Muscle of back (tissue), 11 donors: ENCODE results near the gene PSMB8. TPM values are rescaled to one million over a fixed set of nuclear protein-coding genes. Genes with fewer than 3 reads are reported as not detected.

Experiments used
- DNase-seq, 3 donors: peaks; one replicate each; pipeline versions ENCODE4 v3.0.0 to v3.0.0-alpha.2; 2013
- polyA plus RNA-seq, 10 donors: library from polyadenylated mRNA; unstranded; fragments of 120-200 nt; gene quantifications; one replicate each; pipeline ENCODE4 v1.2.1, GENCODE V29; 2013; ENCODE audit not compliant: insufficient read length in 10 of 10

PSMB8 gene
- polyA plus RNA-seq, 10 donors: 12.0 to 20.3 (median 14.7) TPM

DNA sequence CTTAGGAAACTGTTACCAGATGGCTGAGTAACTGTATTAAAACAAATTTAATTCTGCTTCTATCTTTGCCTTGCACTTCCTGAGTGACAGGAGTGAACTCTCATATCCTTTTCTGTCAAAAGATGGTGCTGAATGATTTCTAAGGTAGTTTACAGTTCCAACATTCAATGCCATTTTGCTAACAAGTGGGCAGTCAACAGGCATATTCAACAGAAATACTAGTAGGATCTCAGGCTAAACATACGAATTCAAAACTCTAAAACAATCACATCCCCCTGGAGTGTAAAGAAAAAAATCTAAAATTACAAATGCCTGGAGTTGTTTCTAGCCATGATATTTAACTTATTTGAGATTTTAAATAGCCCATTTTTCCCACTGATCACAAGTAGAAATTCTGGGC is 16.8 kb upstream of the PSMB8 start:
- no peak for DNase-seq

DNA sequence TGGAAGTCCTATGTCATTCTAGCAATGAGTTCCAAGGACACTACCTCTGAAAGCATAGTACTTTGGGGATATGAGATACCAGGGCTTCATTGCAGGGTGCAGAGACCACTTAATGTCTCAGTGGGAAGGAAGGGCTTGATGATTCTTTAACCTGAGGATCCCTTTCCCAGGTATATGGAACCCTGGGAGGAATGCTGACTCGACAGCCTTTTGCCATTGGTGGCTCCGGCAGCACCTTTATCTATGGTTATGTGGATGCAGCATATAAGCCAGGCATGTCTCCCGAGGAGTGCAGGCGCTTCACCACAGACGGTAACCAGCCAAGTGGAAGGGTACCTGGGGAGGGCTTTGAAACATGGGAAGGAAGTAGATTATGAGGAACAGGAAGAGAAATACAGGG is 14.3 kb upstream of the PSMB8 start:
- no peak for DNase-seq

DNA sequence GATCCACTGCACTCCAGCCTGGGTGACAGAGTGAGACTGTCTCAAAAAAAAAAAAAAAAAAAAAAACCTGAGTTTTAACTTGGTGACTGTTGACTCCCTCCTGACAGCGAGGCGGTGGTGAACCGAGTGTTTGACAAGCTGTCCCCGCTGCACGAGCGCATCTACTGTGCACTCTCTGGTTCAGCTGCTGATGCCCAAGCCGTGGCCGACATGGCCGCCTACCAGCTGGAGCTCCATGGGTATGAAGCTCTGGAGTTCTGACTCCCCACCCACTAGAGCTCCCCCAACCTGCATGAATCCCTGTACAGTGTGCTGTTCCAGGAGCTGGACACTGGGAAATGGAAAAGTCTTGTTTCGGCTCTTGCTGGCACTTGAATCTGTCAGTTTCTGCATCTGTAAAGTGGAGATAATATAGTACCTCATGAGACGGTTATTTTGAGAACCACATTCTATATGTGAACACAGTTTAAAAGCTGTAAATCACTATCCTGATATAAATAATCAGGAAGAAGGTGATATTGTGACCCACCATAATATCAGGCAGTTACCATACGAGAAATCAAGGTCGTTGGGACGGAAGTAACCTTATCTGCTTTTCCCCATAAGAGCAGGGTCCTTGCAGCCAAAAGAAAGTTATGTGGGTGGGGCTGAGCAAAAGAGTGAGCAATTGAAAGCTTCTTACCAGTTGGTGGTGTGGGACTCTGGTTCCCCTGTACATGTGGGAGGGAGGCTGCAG is 13.5 kb upstream of the PSMB8 start:
- no peak for DNase-seq

DNA sequence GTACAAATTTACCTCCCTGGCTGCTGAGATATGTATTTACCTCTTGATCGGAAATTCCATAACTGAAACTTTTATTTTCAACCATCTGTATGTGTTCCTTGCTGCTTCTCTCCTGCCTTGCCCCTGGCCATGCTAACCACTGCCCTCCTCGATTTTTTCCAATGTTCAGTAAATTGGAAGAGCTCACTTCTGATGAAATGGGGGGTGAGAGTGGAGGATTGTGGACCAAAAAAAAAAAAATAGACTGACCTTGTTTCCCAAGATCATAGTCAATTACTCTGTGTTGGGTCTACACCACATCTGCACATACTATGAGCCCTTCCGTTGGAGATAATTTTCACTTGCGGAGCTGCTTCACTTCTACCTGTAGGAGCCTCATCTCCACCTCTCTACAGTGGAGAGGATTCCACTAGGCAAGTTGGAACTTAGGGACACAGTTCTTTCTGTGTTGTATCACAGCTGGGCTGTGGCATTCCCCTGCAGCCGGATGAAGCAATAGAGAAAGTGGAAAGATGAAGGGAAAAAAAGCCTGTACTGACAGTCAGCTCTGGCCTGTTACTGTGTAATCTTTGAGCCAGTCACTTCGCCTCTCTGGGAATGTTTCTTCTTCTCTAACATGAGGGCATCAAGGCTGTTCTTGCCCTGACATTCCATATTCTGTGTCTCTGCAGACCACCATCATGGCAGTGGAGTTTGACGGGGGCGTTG is 11.8 kb upstream of the PSMB8 start:
- no peak for DNase-seq

DNA sequence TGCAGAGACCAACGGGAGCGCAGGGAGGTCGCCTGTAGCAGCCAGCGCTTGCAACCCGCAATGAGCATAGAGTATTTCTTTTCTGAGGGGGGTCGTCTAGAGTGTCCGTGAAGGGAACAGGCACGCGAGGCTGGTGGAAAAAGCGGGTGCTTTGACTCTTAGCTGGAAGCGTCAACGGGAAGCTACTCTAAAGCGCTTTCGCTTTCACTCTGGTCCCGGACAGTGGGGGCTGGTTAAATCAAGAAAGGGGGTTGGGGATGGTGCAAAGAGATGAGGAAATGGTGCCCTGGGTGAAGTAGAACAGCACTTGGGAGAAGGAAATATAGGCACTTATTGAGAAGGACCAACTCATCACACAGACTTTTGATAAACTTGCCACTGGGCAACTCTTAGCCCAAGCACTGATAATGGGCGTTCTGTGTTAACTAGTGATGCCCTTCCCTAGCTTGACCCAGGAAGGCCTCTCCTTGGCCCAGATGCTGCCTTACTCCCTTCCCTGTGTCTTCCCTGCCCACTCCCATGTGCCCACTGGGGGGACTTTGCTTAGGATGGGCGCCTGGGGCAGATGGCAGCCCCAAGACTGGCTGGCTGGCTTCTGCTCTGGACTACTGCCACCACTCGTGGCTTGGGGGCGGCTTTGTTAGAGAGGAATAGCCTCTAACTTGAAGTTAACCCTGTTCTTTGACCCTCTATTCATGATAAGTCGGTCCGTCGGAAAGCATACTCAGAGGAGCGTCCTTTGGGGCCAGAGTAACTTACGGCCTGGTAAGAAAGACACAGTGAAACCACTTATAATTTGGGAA is 10.7 kb upstream of the PSMB8 start:
- peak in 2 of 3 donors; percentile 19 to 41 for DNase-seq

DNA sequence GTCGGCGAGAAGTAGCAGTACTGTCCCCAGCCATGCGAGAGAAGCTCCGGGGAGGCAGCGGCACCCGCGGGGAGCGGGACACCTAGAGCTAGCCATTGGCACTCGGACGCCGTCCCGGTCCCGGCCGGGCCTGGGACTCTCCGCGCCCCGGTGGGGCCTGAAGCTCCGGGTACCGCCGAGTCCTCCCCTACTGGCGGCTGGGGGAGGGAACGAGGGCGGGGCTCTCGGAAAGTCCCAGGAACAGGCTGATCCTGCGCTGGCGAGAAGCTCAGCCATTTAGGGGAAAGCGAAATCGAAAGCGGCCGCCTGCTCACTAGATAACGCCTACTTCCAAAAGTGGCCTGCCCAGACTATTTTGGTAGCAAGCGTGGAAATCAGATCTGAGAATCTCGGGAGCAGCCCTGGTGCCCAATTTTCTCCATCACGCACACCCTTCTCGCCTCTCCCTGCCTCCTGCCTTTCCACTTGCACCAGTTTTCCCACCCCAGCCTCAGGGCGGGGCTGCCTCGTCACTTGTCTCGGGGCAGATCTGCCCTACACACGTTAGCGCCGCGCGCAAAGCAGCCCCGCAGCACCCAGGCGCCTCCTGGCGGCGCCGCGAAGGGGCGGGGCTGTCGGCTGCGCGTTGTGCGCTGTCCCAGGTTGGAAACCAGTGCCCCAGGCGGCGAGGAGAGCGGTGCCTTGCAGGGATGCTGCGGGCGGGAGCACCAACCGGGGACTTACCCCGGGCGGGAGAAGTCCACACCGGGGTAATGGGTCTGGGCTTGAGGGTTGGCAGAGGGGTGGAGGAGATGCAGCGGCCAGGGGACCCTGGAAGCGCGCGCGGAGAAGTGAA is 9.9 kb upstream of the PSMB8 start, which contains the start of the genes PSMB9 and TAP1:
Gene PSMB9 (plus strand): TSS at position 652 of the 835 bp plus-strand sequence. CDS start 38 bp downstream, at position 690.
Gene TAP1 (minus strand): TSS at position 164 of the 835 bp plus-strand sequence. CDS start 68 bp downstream, at position 96.
- DNase-seq: peak; percentile 92 to 98 (median 95)

DNA sequence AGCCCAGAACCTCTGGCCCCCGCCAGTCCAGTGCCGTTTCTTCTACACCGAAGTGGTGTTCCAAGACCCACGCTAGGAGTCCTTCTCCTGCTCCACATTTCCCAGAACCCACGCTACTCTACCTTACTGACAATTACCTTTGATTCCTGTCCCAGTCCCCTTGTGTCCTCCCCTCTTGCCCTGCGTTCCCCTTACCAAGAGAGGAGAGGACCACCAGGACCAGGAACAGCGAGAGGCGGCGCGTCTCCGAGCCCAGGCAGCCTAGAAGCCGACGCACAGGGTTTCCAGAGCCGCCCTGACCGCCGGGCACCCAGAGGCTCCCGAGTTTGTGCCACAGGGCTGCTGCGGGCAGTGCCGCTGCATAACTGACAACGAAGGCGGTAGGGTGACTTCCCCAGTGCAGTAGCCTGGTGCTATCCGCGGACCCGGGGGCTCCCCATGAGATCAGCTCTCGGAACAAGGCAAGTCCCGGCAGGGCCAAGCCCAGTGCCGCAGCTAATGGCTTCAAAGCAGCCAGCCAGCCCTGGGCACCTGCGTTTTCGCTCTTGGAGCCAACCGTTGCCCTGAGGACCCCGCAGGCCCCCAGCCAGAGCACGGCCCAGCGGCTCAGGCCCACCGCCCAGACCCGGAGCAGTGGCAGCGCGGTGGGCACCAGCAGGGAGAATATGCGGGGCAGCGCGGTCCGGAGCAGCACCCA is 9.1 kb upstream of the PSMB8 start:
- peak in 2 of 3 donors; percentile 41 to 61 for DNase-seq

DNA sequence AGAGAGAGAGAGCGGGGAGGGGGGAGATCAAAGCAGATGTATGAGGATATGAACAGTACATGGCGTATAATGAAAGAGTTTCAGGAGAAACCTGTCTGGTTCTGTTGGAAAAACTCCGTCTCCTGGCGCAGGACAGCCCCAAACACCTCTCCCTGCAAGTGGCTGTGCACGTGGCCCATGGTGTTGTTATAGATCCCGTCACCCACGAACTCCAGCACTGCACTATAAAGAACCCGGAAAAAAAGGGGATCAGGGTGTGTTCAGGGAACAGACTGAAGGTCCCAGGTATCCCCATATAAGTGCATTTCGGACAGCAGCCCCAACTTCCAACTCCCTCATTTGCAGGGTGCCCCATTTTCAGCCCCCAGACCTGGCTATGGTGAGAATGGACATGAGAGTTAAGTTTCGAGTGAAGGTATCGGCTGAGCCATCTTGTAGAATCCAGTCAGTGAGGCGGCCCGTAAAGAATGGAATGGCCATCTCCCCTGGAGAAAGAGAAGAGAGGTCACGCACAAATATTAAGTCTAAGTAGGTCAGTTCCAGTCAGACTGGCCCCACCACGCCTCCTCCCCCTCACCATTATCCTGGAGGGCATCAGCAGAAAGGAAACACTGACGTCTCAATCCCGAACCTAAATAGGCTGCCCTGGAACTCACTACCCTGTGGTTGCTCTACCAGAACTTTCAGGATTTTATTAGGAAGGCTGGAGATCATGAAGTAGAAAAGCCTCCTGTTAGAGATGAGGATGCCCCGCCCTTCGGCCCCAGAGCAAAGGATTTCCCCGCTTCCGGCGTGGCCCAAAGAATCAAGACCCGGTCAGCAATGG is 8.4 kb upstream of the PSMB8 start:
- no peak for DNase-seq

DNA sequence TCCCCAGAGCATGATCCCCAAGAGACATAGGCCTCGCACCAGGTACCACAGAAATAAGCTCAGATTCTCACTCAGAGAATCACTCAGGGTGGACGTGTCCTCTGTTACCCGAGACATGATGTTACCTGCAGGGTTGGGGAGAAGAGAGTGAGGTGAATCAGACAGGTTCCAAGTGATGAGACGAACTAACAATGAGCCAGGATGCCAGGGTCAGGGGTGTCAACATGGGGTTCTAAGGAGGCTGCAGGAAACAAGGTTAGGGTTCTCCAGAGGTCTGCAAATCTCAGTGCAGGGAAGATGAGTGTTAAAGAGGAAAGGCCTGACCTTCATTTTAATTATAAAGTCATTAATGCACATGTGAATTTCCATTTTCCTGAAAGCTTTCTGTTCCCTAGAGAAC is 7.2 kb upstream of the PSMB8 start:
- no peak for DNase-seq

DNA sequence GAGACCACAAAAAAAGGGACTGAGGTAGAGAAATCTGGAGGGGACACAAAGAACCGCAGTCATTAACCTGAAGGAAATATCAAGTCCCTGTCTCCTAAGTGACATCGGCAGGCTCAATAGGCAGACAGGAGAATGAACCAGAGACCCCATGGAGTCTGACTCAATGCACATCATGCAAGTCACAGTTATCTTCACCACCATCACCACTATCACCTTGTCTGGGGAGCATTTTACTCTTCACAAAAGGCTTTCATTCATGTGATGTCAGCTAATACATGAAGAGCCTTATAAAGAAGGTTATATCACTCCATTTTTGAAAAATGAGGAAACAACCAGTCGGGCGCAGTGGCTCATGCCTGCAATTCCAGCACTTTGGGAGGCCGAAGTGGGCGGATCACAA is 5.3 kb upstream of the PSMB8 start:
- no peak for DNase-seq

DNA sequence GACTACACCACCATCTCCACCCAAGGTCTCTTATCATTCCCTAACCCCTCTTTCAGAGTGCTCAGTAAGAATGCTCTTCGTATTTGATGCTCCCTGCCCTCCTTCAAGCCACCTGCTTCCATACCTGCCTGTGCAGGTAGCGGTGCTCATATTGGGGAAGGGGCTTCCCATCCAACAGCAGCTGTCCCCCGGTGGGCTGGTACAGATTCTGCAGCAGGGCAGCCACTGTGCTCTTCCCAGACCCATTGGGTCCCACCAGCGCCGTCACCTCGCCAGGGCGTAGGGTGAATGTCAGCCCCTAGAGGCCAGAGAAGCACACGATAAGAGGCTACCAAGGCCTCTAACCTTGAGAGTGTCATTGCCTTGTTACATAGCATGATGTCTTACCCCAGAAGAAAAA is 3.9 kb upstream of the PSMB8 start:
- no peak for DNase-seq

DNA sequence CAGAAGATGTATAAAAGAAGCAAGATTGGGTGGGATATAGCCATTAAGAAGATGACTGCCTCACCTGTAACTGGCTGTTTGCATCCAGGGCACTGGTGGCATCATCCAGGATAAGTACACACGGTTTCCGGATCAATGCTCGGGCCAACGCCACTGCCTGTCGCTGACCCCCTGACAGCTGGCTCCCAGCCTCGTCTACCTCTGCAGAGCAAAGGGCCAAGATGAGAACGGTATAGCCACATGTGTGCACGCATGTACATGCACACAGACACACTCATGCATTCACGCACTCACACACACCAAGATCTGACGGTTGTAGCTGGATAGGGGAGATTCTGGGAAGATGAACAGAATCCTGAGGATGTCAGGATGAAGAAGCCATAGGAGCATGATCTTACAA is 3.2 kb upstream of the PSMB8 start:
- DNase-seq: no peak

DNA sequence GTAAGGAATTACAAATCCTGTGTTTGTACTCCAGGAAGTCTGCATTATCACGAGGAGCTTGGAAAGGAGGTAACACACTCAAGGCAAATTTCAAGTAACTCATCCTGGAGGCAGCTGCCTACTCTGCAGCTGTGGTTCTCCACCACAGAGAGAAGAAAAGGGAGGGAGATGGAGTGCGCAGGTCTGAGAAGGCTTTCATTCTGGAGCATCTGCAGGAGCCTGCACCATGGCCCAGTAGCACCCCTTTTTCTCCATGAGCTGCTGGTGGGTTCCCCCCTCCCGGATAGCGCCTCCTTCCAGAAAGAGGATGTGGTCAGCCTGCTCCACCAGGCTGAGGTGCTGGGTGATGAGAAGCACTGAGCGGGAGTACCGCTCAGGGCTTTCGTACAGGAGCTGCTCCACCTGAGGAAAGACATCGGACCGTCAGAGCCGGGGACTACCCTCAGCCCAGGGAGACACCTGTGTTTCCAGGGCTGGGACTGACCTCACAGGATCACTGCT is 1.6 kb upstream of the PSMB8 start:
- peak in 1 of 3 donors; percentile 15 for DNase-seq

DNA sequence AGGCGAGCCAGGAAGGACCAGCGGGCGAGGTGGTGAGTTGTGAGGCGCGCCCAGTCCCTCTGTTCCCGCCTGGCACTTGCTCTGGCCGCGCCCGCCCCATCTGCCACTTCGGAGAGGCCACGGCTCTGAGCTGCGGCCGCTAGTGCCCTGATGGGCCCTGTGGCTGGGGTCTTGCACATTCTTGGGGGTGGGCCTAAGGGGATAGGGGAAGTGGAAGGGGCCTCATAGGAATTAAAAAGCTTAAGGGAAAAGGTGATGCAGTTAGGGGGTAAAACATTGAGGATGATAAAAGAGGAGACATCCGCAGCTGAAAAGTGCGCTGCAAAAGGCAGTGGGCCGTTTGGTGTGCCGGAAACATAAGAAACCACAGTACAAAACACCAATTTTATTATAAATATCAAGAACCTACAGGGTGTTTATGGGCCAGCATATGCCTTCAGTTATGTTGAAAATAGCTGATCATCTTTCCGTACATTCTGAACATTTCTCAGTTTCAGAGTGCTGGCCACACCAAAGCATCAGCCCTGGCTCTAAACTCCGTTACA is 1.1 kb upstream of the PSMB8 start:
- no peak for DNase-seq

DNA sequence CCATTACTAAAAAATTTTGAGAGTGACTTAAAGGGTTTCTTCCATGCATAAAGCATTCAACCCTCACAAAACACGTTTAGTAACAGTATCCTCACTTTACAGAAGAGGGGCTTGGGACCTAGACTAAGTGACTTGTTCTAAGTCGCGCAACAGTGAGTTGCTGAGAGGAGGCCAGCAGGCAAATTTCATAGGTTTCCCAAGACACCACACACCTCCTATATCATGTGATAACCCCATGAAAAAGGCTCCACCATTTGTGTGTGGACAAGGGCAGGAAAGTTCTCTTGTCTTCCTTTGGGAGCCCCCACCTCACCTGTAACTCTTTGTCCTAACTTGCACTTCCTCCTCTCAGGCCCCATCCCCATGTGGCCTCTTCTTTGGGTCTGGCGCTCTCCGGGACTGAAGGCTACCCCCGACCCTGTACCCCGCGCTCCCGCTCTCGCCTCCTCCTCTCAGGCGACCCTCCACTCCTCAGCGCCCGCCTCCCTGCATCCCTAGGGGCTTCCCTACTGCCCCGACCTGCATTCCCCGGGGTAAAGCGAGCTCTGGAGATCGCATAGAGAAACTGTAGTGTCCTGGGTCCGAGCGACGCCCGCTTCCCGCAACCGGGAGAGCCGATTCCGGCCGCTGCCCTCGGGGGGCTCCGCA is 392 bp downstream of the PSMB8 start:
- no peak for DNase-seq

DNA sequence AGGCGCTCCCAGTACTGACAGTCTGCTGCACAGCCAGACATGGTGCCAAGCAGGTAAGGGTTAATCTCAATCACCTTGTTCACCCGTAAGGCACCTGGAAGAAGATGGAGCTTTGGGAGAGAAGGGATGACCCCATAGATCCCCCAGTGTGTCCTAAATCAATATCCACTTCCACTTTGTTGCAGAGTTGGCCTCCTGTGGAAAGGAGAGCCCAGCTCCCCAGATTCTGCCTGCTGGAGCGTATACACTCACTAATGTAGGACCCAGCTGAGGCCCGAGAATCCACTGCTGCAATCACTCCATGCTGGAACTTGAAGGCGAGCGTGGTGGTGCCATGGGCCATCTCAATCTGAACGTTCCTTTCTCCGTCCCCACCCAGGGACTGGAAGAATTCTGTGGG is 1.2 kb downstream of the PSMB8 start:
- no peak for DNase-seq

DNA sequence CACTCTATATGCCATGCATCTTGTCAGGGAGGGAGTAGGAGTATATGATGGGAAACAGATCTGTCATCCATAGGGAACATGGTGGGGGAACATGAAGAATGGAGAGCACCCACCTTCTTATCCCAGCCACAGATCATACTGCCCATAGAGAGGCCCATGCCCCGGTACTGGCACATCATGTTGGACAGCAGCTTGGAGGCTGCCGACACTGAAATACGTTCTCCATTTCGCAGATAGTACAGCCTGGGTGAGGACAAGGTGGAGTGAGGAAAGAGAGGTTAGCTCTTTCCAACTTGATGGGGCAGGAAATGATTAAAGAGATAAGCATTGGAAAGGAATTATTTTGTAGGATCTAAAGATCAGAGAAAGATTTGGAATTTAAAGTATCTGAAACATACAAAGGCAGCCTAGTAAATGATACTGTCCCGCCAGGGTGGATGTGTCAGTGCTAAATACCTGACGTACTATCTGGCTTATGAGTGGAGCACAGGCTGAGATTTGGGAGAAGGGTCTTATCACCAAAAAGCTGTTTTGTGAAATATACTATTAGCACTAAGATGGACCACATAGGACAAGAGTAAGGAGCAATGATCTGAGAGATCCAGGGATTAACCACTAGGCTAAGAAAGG is 1.7 kb downstream of the PSMB8 start:
- no peak for DNase-seq

DNA sequence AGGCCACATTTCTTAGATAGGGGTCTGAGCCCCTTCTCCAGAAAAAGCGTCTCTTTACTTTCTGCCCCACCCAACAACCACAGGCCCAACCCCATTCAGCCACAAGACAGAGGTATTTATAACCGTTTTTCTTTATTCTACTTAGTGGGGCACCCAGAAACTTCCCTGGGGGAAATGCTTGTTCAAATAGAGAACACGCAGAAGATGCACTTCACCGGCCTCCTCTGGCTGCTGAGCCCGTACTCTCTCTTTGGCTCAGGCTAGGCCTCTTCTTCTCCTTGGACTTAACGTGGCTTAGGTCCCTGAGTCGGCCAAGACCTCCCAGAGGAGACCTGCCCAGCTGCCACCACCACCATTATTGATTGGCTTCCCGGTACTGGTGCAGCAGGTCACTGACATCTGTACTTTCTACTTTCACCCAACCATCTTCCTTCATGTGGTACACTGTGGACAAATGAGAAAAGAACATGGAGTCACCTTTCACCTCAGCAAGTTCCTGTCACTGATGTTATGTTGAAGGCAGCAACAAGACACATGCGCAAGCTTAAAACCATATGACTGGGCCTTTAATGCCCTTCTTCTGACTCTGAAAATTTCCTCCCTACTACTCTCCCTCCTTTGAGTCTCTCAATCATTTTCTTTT is 3.1 kb downstream of the PSMB8 start:
- DNase-seq: no peak
